Endometrium (tissue), 2 donors: ENCODE results near the gene LAMA2.

ENCODE experiments used
- FAIRE-seq: peaks from 2 replicates; lab custom pipeline; 2012; peaks lifted over from hg19 to GRCh38; lab: Jason Lieb, UNC
- donor health status: control.
- donor health status: control.

LAMA2 gene

DNA sequence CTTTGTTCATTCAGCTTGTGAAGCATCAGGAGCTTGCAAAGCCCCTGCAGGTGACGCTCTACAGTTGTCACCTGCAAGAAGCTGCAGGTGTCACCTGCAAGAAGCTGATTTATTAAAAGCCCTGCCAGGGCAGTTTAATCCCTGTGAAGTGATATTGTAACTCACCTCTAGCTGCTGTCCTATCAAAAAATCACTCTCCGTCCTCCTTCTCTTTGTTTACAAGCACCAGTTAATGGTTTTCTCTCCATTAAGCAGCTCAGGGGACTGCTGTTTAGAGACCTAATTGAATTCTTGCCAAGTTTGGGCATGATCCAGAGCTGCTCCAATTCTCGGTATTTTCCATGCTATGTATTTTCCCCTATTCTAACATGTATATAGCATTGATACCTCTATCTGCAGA, 481.1 kb downstream of the LAMA2 start:
- no peak for FAIRE-seq

DNA sequence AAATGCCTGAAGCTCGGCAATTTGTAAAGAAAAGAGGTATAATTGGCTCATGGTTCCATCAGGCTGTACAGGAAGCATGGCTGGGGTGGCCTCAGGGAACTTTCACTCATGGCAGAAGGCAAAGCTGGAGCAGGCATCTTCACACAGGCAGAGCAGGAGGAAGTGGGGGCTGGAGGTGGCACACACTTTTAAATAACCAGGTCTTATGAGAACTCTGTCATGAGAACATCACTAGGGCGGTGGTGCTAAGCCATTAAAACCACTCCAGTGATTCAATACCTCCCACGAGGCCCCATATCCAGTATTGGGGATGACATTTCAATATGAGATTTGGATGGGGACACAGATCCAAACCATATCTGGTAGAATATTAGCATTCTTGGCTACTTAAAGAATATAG, 481.8 kb downstream of the LAMA2 start:
- FAIRE-seq, result no peak

DNA sequence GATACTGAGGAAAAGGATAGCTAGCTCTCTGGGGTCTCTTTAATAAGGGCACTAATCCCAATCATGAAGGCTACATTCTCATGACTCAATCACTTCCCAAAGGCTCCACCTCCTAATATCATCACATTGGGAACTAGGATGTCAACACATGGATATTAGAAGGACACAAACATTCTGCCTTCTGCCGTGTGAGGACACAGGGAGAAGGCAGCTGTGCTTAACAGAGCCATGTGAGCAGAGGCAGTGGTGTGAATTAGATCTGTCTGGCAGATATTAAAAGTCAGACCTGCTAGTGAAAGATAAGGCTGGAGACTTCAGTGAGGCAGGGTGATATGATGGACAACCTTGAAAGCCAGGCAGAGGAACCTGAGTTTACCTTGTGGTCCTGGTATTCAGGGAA, 485.1 kb downstream of the LAMA2 start:
- no peak for FAIRE-seq

DNA sequence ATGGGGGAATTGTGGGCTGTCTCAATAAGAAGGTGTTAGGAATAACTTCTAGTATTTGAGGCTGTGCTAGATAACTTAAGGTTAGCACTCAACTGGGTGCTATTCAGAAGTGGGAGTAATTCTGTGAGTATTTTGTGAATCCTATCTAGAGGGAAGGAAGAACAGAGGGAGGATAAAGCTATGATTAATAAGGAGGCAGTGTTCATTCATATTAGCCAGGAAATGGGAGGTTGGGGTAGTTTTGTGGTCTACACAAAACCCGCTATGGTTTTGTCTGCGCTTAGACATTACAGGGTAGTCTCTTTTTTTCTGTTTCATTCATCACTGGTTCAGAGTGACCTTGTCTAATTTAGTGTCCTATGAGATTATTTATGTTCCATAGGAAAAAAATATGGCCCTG, 486.0 kb downstream of the LAMA2 start:
- no peak for FAIRE-seq

DNA sequence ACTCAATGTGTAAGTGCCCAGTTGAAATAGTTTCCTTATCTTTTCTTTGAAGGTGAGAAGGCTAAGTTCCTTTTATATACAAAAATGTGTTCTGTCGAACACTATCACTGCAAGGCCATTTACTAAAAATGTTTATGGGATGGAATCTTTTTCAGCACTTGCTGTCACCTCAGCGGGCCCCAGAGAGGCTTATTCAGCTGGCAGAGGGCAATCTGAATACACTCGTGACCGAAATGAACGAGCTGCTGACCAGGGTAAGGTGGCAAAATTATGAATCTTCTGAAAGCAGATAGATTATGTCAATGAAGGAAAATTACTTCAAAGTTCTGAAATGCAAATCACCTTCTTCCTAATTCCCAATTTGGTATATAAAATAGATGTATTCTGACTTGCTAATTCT, 486.8 kb downstream of the LAMA2 start:
- no peak for FAIRE-seq

DNA sequence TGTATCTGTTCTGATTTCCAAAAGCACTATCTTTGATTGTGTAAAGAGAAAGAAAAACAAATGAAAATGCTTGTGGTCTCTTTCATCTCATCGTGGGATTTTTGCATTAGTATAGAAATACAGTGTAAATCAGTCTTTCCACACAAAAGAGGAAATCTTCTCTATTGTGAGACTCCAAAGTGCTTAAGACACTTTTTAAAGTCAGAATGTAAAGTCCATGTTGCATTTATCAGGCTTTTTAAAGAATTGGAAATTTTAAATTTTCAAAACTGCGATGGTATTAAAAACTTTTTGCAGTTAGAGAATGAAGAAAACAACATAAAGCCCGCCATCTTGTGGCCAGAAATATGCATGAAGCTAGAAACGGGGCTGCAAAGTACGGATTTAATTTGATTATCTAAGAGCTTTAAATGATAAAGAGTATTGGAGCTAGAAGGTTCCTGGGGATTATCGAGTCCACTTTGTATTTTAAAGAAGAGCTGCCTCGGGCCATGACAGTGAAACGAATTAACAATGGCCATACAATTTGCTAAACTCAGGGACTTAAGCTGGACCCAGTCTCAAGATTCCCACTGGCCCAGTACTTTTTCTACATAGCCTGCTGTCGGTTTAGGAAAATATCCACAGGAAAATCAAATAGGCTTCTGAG, 487.5 kb downstream of the LAMA2 start:
- peak; percentile 90 for FAIRE-seq

DNA sequence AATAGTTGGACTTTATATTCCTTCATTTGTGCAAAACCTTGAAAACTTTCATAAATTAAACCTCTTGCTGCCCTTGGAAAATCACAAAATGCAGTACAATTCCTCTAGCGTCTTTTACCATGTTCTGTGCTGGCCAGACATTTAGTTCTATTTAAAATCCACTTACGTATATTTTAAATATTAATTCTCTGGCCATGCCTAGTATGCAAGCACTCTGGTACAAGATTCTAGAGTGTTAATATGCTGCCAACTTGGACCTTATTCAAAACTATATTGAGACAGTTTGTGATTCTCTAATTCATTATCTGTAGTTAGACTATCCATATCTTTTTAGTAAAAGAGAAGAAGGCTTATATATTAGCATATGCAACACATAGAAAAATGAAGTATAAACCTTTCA, 498.9 kb downstream of the LAMA2 start:
- FAIRE-seq, result no peak

DNA sequence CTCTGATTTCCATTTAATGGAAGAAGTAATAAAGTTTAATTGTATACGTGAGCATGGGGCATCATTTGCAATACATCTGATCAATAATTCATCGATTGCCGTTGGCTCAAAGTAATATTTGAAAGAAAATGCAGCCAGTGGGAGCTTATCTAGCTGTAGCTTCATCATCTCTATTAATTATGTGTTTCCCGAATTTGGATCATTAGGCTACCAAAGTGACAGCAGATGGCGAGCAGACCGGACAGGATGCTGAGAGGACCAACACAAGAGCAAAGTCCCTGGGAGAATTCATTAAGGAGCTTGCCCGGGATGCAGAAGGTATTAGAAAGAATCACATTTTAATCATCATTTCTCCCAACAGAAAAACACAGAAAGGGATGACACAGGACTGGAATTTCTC, 500.0 kb downstream of the LAMA2 start:
- no peak for FAIRE-seq

DNA sequence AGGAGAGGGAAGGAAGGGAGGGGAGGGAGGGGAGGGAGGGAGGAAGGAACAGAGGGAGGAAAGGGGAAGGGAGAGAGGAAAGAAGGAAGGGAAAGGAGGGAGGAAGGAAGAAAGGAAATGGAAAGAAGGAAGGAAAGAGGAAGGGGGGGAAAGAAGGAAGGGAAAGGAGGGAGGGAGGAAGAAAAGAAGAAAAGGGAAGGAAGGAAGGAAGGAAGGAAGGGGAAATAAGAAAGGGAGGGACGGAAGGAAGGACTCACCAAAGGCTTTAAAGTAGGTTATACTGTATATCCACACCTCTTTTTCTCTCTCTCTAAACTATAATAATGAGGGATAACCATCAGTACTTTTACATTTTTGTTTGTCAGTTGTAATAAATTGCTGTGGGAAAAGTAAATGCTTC, 502.2 kb downstream of the LAMA2 start:
- no peak for FAIRE-seq

DNA sequence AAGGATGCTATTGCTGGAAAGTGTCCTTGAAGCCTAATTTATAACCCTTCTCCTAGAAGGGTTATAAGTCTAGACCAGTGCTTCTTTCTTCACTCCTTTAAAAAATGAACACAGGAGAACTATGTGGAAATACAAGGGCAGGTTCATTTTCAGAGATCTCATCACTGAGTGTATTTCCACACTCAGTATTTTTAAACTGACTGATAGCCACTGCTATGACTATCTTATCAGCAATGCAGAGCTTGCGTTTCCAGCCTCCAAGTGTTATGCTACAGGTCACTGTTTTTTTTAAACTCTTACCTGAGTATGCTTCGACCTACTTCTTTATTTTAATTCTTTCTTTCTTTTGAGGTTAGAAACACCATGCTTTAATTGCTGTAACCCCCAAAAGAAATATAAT, 508.0 kb downstream of the LAMA2 start:
- no peak for FAIRE-seq

DNA sequence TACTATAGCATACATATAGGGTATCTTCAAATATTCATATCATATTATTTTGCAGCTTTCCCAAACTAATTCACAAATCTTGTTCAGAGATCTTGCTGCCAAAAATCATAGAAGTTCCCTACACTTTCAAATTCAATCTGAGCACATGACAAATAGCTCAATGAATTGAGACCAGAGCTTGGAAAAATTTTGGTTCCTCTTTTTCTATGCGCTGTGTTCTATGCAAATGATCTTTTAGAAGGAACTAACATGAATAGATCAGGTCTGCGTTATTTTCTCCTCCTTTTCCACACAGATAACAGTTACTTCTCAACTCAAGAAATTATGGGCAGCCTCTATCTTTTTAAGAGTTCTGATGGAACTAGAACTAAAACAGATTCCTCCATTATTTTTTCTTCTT, 510.7 kb downstream of the LAMA2 start:
- no peak for FAIRE-seq

DNA sequence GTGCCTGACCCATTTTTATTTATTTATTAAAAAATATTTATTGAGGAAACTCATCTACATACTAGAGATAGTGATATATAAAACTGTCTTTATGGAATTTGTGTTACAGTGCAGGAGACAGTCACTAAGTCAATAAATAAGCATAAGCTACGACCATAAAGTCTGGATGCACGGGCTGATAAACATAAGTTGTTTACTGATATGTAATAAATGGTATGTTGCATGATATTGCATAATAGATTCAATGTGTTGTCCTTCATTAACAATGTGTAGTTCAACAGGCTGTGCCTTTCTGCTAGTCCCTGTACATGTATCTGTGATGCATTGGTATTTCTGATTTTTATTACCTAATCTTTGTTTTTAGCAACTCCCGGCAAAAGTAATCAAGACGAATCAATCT, 515.8 kb downstream of the LAMA2 start:
- no peak for FAIRE-seq

DNA sequence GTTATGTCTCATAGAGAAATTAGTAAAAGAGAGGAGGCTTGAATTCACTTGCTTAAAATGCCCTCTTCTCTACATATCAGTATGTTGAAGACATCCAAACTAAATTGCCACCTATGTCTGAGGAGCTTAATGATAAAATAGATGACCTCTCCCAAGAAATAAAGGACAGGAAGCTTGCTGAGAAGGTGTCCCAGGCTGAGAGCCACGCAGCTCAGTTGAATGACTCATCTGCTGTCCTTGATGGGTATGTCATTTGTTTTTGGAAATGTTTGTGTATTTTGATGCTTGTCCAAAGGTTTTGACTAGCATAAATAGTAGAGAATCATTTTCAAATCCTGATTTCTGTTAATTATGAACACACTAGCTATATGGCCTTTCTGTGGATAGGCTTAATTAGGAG, 519.3 kb downstream of the LAMA2 start:
- no peak for FAIRE-seq

DNA sequence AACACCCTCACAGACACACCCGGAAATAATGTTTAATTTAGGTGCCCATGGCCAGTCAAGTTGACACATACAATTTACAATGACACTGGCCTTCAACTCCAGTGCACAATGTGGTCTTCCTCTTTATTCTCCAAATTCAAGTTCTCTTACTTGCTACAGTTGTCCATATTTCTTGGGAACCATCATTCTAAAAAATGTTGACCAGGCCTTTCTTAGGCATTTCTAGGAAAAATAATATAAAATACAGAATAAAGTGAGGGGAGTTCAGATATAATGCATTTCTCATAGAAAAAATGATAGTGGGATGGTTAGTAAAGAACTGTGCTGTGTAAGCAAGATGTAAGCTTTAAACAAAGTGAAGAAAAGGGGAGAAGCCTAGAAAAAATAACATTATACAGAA, 528.2 kb downstream of the LAMA2 start:
- FAIRE-seq, result no peak

DNA sequence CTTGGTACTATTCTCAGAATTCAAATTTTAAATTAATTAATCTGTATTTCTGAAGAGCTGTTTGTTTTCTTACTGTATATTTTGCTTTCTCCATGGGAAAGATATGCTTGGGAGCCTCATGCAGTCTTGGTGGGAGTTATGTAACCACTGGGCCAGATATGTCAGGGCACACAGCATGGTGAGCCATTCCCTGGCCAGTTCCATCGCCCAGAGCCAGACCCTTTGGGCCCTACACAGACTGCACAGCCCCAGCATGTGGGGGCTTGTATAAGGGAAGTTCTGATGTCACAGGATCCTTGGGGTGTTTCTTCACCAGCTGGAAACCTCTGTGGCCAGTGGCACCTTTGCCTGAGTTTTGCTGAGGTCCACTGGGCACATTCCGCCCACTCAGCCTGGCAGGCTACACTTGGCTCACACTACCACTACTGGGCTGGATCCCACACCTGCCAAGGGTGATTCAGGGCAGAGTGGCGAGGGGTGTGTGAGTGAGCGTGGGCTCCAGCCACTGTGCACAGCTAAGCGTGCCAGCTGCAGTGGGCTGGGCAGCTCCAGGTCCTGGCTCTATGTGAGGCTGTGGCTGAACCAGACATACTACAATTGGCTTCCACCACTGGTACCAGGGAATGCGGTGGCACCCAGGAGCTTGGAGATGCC, 533.5 kb downstream of the LAMA2 start:
- no peak for FAIRE-seq

DNA sequence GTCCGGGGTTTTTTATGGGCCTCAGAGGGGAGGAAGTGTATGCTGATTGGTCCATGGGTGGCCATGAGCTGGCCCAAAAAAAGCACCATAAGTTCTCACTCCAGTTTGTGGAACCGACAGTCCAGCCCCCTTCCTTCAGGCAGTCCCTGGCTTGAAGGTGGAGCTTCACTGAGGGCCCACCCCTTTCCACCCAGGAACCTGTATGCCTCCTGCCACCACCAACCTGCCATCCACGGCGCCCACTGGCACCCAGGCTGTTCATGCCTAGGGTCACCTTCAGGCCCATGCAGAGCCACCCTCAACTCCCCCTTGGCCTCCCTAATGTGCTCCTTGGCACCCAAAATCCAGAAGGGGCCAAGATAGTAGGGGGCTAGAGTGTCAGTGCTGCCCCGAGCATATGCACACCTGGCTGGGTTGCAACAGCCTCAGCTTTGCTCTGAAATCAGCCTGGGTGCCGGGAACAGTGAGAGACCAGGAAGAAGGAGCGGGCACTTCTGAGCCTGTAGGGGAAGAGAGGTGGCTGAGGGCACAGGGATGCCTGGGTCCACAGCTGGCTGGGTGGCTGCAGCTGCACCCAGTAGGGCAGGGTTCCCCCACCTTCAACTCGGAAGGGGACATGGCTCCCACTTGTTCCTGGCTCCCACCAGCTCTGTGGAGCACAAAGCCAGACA, 534.6 kb downstream of the LAMA2 start:
- no peak for FAIRE-seq

DNA sequence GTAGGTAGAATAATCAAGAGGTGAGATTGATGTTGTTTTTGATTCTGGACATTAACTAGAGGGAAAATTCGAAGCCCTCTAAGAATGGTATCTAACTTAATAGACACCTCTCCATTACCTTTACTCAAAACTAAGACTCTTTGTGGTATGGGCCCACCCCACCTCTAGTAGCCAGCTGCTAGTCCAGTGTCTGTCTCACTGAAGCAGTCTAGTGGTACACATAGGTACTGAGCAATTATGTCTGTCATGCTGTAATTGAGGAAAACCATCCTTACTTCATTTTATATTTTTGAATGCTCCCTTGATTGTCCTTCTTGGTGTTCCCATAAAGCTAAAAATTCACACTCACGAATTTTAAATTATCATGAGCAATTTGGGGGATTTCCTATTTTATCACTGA, 536.4 kb downstream of the LAMA2 start:
- FAIRE-seq, result no peak

DNA sequence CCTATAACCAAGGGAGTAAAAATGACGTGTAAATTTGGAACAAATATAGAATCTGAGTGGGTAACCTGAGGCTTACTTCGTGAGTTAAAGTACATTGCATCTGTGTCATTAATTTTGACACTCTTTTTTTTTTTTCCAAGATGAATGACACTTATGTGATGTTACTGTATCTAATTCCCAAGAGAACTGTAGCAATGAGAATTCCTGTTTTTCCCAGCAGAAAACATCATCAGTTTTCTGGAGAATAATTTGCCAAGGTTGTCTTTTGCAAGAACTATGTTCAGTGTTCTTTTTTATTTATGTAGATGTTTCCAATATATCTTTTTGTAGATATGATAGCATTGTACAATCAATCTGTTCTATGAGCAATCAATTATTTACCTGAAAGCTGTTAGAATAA, 543.4 kb downstream of the LAMA2 start:
- FAIRE-seq, result no peak

DNA sequence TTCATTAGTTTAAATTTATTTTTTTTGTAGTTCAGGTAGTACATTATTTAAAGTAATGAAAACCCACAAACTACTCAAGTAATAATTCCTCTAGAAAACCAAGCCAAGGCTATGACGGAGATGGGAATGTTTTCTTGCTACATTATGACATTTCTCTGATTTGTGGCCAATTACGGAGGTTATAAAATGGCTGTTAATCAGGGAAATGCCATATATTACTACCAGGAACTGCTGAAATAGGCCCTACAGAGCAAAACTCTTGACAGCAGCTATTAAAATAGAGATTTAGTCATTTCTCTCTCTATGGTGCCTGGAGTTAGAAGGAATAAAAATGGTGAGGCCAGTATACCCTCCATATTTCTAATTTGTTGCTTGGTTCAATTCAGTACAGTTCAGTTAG, 547.0 kb downstream of the LAMA2 start:
- no peak for FAIRE-seq

DNA sequence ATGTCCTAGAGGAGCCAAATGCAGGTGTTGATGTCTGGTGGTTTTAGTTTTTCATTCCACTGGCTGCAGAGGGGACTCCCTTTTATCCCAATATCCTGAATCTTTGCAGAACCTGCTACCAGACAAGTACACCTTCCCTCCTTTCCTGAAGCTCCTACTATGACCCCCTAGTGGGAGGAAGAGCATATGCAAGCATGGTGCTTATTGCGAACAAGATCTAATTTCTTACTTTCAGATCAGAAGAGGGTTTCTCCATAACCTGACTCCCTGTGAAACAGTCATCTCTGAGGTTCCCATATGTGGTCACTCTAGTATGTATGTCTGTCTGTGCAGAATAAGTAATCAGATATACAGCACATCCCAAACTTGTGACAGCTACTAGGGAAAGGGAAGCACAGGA, 549.8 kb downstream of the LAMA2 start:
- no peak for FAIRE-seq

DNA sequence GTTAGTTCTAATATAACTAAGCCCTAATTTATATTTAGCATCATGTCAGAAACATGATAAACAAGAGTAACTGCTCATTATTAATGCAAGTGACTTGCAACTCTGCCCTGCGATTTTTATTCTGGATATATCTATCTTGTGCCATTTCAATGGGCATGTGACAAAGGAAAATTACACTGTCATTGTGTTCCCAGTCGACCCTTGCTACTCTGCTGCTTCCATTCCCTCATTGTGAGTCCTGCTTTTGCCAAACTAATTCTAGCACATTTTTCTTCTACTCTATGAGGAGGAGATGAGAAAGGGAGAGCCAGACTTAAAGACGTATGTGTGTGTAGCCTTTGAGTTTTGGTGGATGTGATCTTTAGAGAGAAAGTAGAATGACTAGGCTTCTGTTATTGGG, 551.2 kb downstream of the LAMA2 start:
- no peak for FAIRE-seq

DNA sequence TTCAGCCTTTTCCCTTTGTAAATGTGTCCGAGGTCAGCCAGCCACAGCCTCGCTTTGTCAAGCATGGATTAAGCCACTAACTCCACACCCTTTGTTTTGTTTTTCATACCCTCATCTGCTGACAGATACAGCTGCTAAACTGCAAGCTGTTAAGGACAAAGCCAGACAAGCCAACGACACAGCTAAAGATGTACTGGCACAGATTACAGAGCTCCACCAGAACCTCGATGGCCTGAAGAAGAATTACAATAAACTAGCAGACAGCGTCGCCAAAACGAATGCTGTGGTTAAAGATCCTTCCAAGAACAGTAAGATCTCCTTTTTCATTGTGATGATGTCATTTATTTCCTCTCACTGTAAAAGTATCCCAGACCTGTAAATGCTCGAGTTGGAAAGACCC, 557.8 kb downstream of the LAMA2 start:
- no peak for FAIRE-seq

DNA sequence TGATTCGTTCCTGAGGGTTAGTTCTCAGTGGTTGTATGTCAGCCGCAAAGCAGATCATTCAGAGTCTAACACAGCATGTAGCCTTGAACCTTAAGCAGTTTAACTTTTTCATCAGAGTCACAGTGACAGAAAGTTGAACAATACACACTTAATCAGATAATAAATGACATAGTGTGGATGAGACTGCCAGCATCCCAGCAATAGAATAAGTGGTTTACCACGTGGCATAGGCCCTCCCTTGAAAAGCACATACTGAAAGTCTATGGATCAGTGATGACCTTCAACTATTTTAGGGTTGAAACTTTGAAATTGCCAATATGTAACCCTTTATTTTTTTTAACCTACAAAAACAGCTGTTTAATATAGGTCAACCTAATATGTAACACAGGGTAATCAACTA, 561.7 kb downstream of the LAMA2 start:
- FAIRE-seq, result no peak
